Activated CD4-positive, CD25-positive, alpha-beta regulatory T cell treated with anti-CD3 and anti-CD28 coated beads, Interleukin-2, amount 50 U/mL, for 24 hours (primary cell): ENCODE measurements around the gene CCDC15.
"Not testable (repeated sequence)": the region's sequence is repeated elsewhere in the genome, so short reads cannot be mapped to it uniquely, and the experiment has no call there.

Experiments used
- ATAC-seq, 2 donors: fragments of 150-1000 bp; cut with Tn5 transposase; one replicate each; pipeline ENCODE4 v1.10.0; 2021; ENCODE audit warnings: mild to moderate bottlenecking in 1 of 2, moderate library complexity in 1 of 2

The CCDC15 gene

GRCh38 chr11:125083312-125084056 is 129.5 kb downstream of the CCDC15 start:
- no peak for ATAC-seq

DNA sequence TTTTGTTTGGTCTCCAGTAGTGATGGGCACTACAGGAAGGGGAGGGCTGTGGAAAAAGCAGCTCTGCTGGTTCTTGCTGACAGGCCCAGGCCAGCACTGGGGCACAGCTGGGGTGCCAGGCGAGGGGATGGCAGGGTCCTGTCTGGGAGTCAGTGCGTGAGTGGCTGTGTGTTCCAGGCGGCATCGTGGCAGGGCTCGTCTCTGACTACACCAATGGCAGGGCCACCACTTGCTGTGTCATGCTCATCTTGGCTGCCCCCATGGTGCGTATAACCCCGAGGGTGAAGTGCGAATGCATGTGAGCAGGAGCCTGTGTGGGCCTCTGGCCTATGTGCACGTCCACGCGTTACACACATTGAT is 130.0 kb downstream of the CCDC15 start:
- no peak for ATAC-seq

DNA sequence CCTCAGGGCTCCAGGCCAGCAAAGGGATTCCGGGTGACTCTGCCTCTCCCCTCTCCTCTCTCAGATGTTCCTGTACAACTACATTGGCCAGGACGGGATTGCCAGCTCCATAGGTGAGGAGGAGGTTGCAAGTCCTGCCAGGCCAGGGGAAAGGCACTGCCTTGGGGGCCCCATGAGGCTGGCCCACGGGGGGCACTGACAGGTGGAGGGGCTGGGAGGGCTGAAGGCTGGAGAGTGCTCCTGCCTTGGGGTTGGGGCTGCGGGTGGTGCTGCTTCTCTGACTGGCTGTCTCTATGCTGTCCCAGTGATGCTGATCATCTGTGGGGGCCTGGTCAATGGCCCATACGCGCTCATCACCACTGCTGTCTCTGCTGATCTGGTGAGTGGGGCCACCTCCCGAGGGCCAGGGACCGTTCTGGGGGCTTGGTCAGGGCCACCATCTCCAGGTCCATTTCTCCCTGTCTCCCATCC is 130.8 kb downstream of the CCDC15 start:
- ATAC-seq = no peak

DNA sequence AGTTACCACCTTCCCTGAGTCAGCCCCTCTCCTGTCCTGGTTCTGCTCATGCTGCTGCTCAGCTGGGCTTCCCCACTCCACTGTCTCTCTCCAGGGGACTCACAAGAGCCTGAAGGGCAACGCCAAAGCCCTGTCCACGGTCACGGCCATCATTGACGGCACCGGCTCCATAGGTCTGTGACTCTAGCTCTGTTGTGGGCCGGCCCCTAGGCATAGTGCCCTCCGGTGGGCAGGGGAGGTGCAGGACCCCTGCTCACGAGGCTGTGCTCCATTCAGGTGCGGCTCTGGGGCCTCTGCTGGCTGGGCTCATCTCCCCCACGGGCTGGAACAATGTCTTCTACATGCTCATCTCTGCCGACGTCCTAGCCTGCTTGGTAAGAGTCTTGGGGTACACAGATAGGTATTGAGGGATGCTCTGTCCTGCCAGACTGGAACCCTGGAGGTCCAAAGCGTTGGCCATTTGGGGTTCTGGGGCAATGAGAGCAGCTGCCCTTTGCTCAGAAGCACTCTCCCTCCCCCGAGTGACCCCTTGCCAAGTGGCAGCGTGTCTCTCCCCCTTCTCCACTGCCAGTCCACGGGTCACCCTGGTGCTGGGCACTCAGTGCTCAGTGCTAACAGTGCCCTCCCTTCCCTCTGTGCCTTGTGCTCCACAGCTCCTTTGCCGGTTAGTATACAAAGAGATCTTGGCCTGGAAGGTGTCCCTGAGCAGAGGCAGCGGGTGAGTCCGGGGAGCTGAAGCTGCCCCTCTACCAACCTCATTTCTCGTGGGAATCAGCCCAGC is 131.5 kb downstream of the CCDC15 start:
- no peak for ATAC-seq

- no peak for ATAC-seq
Measured at GRCh38 chr11:125086633-125087296, 132.8 kb downstream of the CCDC15 start.

DNA sequence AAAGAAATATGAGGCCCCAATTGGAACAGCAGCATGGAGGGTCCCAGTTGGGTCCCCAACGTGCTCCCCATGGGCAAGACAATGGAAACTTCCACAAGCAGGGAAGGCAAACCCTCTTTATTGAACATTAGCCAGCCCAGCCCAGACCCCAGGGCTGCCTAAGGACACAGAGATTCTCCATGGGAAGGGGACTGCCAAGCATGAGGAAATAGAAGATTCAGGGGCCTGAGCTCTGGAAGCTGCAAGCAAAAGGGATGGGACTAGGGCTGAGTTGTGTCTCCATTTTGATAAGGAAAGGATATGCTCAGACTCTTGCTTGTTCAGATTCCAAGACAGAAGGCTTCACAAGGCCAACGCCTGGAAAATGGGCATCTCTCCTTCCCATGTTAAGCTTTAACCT is 134.1 kb downstream of the CCDC15 start:
- no peak for ATAC-seq

DNA sequence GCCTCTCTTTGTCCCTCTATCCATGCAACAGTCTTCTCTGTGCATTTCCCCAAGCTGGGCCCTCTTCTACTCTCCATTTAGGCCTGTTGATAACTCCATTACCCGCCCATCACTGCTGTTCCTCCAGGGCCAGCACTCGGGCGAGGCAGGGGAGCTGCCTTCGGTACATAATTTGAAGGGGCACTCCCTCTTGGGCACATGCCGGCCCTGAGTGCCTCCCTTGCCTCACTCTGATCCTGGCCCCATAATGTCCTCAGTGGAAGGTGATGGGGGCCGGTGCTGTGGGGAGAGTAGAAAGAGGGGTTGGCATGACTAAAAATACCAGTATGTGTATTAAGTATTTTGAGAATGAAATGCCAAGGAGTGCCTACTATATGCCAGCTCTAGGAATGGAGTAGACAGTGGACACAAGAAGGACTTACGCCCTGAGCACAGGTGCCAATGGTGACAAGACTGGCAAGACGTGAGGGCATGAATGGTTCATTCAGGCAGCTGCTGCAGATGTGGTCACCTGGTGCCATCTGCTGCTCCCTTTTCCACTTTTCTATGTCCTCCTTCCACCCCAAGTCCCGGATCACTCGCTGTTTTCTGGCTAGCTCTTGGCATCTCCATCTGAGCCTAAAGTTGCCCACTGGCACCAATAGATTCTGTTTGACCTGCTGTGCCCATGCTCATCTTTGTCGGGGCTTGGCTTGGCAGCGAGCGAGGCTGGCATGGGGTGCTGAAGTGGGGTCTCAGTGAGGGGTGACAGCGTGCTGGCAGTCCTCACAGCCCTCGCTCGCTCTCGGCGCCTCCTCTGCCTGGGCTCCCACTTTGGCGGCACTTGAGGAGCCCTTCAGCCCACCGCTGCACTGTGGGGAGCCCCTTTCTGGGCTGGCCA is 134.8 kb downstream of the CCDC15 start:
- ATAC-seq = no peak

DNA sequence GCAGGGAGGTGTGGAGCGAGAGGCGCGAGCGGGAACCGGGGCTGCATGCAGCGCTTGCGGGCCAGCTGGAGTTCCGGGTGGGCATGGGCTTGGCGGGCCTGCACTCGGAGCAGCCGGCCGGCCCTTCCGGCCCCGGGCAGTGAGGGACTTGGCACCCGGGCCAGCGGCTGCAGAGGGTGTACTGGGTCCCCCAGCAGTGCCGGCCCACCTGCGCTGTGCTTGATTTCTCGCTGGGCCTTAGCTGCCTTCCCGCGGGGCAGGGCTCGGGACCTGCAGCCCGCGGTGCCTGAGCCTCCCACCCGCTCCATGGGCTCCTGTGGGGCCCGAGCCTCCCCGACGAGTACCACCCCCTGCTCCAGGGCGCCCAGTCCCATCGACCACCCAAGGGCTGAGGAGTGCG is 135.5 kb downstream of the CCDC15 start:
- not testable (repeated sequence) for ATAC-seq

DNA sequence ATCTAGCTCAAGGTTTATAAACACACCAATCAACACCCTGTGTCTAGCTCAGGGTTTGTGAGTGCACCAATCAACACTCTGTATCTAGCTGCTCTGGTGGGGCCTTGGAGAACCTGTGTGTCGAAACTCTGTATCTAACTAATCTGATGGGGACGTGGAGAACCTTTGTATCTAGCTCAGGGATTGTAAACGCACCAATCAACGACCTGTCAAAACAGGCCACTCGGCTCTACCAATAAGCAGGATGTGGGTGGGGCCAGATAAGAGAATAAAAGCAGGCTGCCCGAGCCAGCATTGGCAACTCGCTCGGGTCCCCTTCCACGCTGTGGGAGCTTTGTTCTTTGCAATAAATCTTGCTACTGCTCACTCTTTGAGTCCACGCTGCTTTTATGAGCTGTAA is 136.1 kb downstream of the CCDC15 start:
- ATAC-seq = not testable (repeated sequence)

DNA sequence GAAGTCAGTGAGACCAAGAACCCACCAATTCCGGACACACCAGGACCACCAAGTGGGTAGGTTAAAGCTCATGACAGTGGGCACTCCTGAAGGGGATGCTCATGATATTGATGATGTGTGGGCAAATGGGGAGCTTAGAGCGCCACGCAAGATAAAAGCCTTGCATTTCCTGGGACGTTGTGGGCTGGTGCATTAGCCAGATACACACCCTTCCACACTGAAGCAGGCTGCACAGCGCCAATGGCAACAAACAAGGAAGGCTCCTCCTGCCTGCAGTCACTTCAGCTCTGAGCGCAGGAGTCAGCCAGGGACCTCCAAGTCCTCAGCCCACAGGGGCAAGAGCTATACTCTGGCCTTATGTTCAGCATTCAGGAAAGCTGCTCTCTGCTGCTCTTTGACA is 136.8 kb downstream of the CCDC15 start:
- ATAC-seq = no peak
